GM19025 (cell line): Measurements from ENCODE around the gene IGF1R.

ENCODE experiments used
- ATAC-seq: cut with Tn5 transposase; IDR thresholded peaks from one replicate; pipeline ENCODE4 v1.9.1; 2021; ENCODE audit warnings: mild to moderate bottlenecking, low read depth, moderate library complexity; ENCODE audit not compliant: unreplicated experiment

IGF1R gene

GRCh38 chr15:98966091-98966787, 317.9 kb downstream of the IGF1R start:
- ATAC-seq = no peak

GRCh38 chr15:98967096-98967495, 318.8 kb downstream of the IGF1R start:
- ATAC-seq = no peak

GRCh38 chr15:98967916-98968315, 319.6 kb downstream of the IGF1R start:
- ATAC-seq = no peak

GRCh38 chr15:98968576-98968975, 320.2 kb downstream of the IGF1R start:
- no peak for ATAC-seq

GRCh38 chr15:98969126-98969735, 320.9 kb downstream of the IGF1R start:
- ATAC-seq = no peak

GRCh38 chr15:98970799-98971198, 322.5 kb downstream of the IGF1R start:
- ATAC-seq = no peak

- no peak for ATAC-seq
These were observed 328.2 kb downstream of the IGF1R start for GRCh38 chr15:98976500-98976899.

GRCh38 chr15:98977441-98977840, 329.1 kb downstream of the IGF1R start:
- ATAC-seq = no peak

GRCh38 chr15:98978153-98978552, 329.8 kb downstream of the IGF1R start:
- ATAC-seq = no peak

- no peak for ATAC-seq
These were observed 332.5 kb downstream of the IGF1R start for GRCh38 chr15:98980899-98981228.

- no peak for ATAC-seq
These were observed 333.7 kb downstream of the IGF1R start for GRCh38 chr15:98981851-98982722.

GRCh38 chr15:98983334-98983733, 335.0 kb downstream of the IGF1R start:
- no peak for ATAC-seq

GRCh38 chr15:98986281-98986680, 337.9 kb downstream of the IGF1R start:
- no peak for ATAC-seq

GRCh38 chr15:98994892-98995291, 346.6 kb downstream of the IGF1R start:
- no peak for ATAC-seq

- ATAC-seq = no peak
These were observed 347.8 kb downstream of the IGF1R start for GRCh38 chr15:98996169-98996568.

GRCh38 chr15:98996624-98997023, 348.3 kb downstream of the IGF1R start:
- no peak for ATAC-seq

GRCh38 chr15:98997312-98997711, 349.0 kb downstream of the IGF1R start:
- ATAC-seq = no peak

GRCh38 chr15:98997755-98998154, 349.4 kb downstream of the IGF1R start:
- no peak for ATAC-seq

GRCh38 chr15:98998279-98998678, 349.9 kb downstream of the IGF1R start:
- ATAC-seq = no peak

- ATAC-seq = no peak
These were observed 350.9 kb downstream of the IGF1R start for GRCh38 chr15:98999233-98999632.

- ATAC-seq = no peak
These were observed 353.9 kb downstream of the IGF1R start for GRCh38 chr15:99002226-99002625.
